SU-DHL-6 (cell line): Measurements from ENCODE around the gene POLR3B.
"Not testable (repeated sequence)": the region's sequence is repeated elsewhere in the genome, so short reads cannot be mapped to it uniquely, and the experiment has no call there.

Experiments
- H2AFZ ChIP-seq: fragments of 200-600 bp; sonication (generic); 2 replicates; pipeline ENCODE4 v1.6.1; 2014; ENCODE audit warnings: low read depth, mild to moderate bottlenecking, moderate library complexity, mixed read lengths, antibody characterized with exemption, low read length; ENCODE audit not compliant: severe bottlenecking
- H3F3A ChIP-seq: fragments of 200-600 bp; shearing (Covaris generic); 2 replicates; pipeline ENCODE4 v1.6.0; 2016; ENCODE audit warnings: antibody characterized with exemption, mild to moderate bottlenecking; ENCODE audit not compliant: insufficient read depth
- H3K27ac ChIP-seq: fragments of 200-600 bp; sonication (generic); 2 replicates; pipeline ENCODE4 v1.5.1; 2016; ENCODE audit warnings: low read depth, mild to moderate bottlenecking, low read length, moderate library complexity, mixed read lengths
- H3K27me3 ChIP-seq: fragments of 200-600 bp; sonication (generic), shearing (Covaris generic); 2 replicates; pipeline ENCODE4 v1.6.0; 2014; ENCODE audit warnings: mild to moderate bottlenecking, low read length
- H3K36me3 ChIP-seq: fragments of 200-600 bp; sonication (generic); 2 replicates; pipeline ENCODE4 v1.6.1; 2014; ENCODE audit warnings: mild to moderate bottlenecking, low read length, mixed read lengths
- H3K4me2 ChIP-seq: fragments of 300-600, 200-600 bp; shearing (Covaris generic), sonication (generic); 2 replicates; pipeline ENCODE4 v1.6.0; 2014; ENCODE audit warnings: low read length, low read depth, mild to moderate bottlenecking; ENCODE audit not compliant: poor library complexity, severe bottlenecking
- H3K4me3 ChIP-seq: fragments of 200-600 bp; sonication (generic); 2 replicates; pipeline ENCODE4 v1.5.1; 2014; ENCODE audit warnings: antibody characterized with exemption, low read length, mild to moderate bottlenecking, mixed read lengths; ENCODE audit not compliant: insufficient read depth, poor library complexity, severe bottlenecking
- H3K79me2 ChIP-seq: fragments of 200-600 bp; sonication (generic); 2 replicates; pipeline ENCODE4 v1.6.1; 2014; ENCODE audit warnings: mild to moderate bottlenecking, low read length, moderate library complexity; ENCODE audit not compliant: insufficient read depth
- H3K9ac ChIP-seq: fragments of 200-600 bp; sonication (generic); 2 replicates; pipeline ENCODE4 v1.7.0; 2014; ENCODE audit warnings: mild to moderate bottlenecking, low read length
- H3K9me2 ChIP-seq: fragments of 200-600 bp; sonication (generic); replicated peaks from 2 replicates; pipeline ENCODE4 v1.6.1; 2014; ENCODE audit warnings: low read length; ENCODE audit not compliant: insufficient read depth
- H3K9me3 ChIP-seq: fragments of 200-600 bp; sonication (generic); 2 replicates; pipeline ENCODE4 v1.6.1; 2014; ENCODE audit warnings: low read length, mixed read lengths; ENCODE audit not compliant: insufficient read depth
- H4K20me1 ChIP-seq: fragments of 200-600 bp; sonication (generic); 2 replicates; pipeline ENCODE4 v1.6.1; 2014; ENCODE audit warnings: low read depth, mild to moderate bottlenecking, antibody characterized with exemption, low read length, moderate library complexity, mixed read lengths
- CTCF ChIP-seq: fragments of 200-600 bp; sonication (generic); IDR thresholded peaks from one replicate; pipeline ENCODE4 v1.5.1; 2017; ENCODE audit warnings: antibody characterized with exemption, mild to moderate bottlenecking, low read length, moderate library complexity; ENCODE audit not compliant: insufficient read depth, poor library complexity, severe bottlenecking
- EZH2phosphoT487 ChIP-seq: fragments of 200-600 bp; sonication (generic), shearing (Covaris generic); conservative IDR thresholded peaks from 2 replicates; pipeline ENCODE4 v1.6.1; 2018; ENCODE audit warnings: mild to moderate bottlenecking, antibody characterized with exemption, low read length, moderate library complexity, mixed read lengths

The POLR3B gene

GRCh38 chr12:106459124-106459523 lies 101.6 kb downstream of the POLR3B start:
- Histone ChIP-seq H3K9me2 (no peaks in the 10 kb centered on the region), H3K27me3 (no peaks in the 10 kb centered on the region), H3F3A (no peaks in the 10 kb centered on the region), H3K9me3 (no peaks in the 10 kb centered on the region), H3K27ac (no peak overlapping the region), H3K9ac (no peak overlapping the region), H3K79me2 (no peaks in the 10 kb centered on the region), H3K4me2 (no peak overlapping the region), H3K4me3 (no peak overlapping the region), H4K20me1 (no peaks in the 10 kb centered on the region), H2AFZ (no peak overlapping the region), H3K36me3 (no peaks in the 10 kb centered on the region; the same call in 1 of the 2 replicates)
- no peak for TF ChIP-seq EZH2phosphoT487
- TF ChIP-seq CTCF = no peak

- no peak overlapping the region for H3K4me3 ChIP-seq
- no peaks in the 10 kb centered on the region; the same call in 1 of the 2 replicates for H3K36me3 ChIP-seq
- TF ChIP-seq CTCF (no peak), EZH2phosphoT487 (no peak)
- H3K9ac ChIP-seq = no peak overlapping the region
- no peak overlapping the region for H3K27ac ChIP-seq
- no peaks in the 10 kb centered on the region for H4K20me1 ChIP-seq
- no peaks in the 10 kb centered on the region for H3F3A ChIP-seq
- no peak overlapping the region for H3K4me2 ChIP-seq
- H3K9me2 ChIP-seq = no peaks in the 10 kb centered on the region
- no peak overlapping the region for H2AFZ ChIP-seq
- H3K79me2 ChIP-seq = no peaks in the 10 kb centered on the region
- no peaks in the 10 kb centered on the region for H3K27me3 ChIP-seq
- H3K9me3 ChIP-seq = no peaks in the 10 kb centered on the region
Observed at GRCh38 chr12:106459534-106459933, 102.0 kb downstream of the POLR3B start.

- TF ChIP-seq CTCF (no peak), EZH2phosphoT487 (no peak)
- Histone ChIP-seq H3K4me3 (no peak overlapping the region), H3K4me2 (no peak overlapping the region), H3K79me2 (no peaks in the 10 kb centered on the region), H2AFZ (no peak overlapping the region), H3K36me3 (no peaks in the 10 kb centered on the region), H3K9me2 (no peaks in the 10 kb centered on the region), H4K20me1 (no peaks in the 10 kb centered on the region), H3K9ac (no peak overlapping the region), H3K9me3 (no peaks in the 10 kb centered on the region), H3F3A (no peaks in the 10 kb centered on the region), H3K27me3 (no peaks in the 10 kb centered on the region), H3K27ac (no peak overlapping the region)
Observed at GRCh38 chr12:106461730-106462129, 104.2 kb downstream of the POLR3B start.

GRCh38 chr12:106465605-106466004 lies 108.1 kb downstream of the POLR3B start:
- not testable (repeated sequence) for H3K9me3 ChIP-seq, H4K20me1 ChIP-seq, H3K4me2 ChIP-seq, H3K4me3 ChIP-seq, H3K9me2 ChIP-seq, H3K79me2 ChIP-seq, H2AFZ ChIP-seq, H3K9ac ChIP-seq, H3F3A ChIP-seq, H3K27ac ChIP-seq, H3K36me3 ChIP-seq, H3K27me3 ChIP-seq

- H3K79me2 ChIP-seq, H4K20me1 ChIP-seq, H3K36me3 ChIP-seq, H3K9ac ChIP-seq, H3K27ac ChIP-seq, H3K9me2 ChIP-seq, H3K4me3 ChIP-seq, H3K4me2 ChIP-seq, H3F3A ChIP-seq, H3K9me3 ChIP-seq, H3K27me3 ChIP-seq, H2AFZ ChIP-seq: not testable (repeated sequence)
Observed at GRCh38 chr12:106475662-106476061, 118.1 kb downstream of the POLR3B start.

GRCh38 chr12:106477627-106478026 lies 120.1 kb downstream of the POLR3B start:
- not testable (repeated sequence) for H2AFZ ChIP-seq, H3F3A ChIP-seq, H3K36me3 ChIP-seq, H3K27ac ChIP-seq, H3K9ac ChIP-seq, H3K9me2 ChIP-seq, H3K79me2 ChIP-seq, H3K9me3 ChIP-seq, H4K20me1 ChIP-seq, H3K4me2 ChIP-seq, H3K4me3 ChIP-seq, H3K27me3 ChIP-seq
